HepG2 (cell line): ENCODE results near the gene SSC5D.

Experiments used
- POLR2A ChIP-seq, 2 experiments: IDR thresholded peaks; 2 replicates each; pipeline ENCODE4 v1.6.1; 2011; ENCODE audit warnings: low read depth in 2 of 2, low read length in 2 of 2, mild to moderate bottlenecking in 1 of 2, moderate library complexity in 1 of 2; ENCODE audit not compliant: insufficient read depth in 1 of 2
- ZNF121 ChIP-seq: sonication (generic); formaldehyde crosslinking; IDR thresholded peaks from 2 replicates; pipeline ENCODE4 v1.5.0; 2020; ENCODE audit warnings: mild to moderate bottlenecking, missing genetic modification reagents
- TF ChIP-seq, protein P1 (sequence below): sonication (generic); formaldehyde crosslinking; IDR thresholded peaks from 2 replicates; pipeline ENCODE4 v1.9.0; 2021; ENCODE audit warnings: missing genetic modification reagents, borderline replicate concordance
- TF ChIP-seq, protein P2 (sequence below): sonication (generic); formaldehyde crosslinking; IDR thresholded peaks from 2 replicates; pipeline ENCODE4 v1.5.0; 2020; ENCODE audit warnings: mild to moderate bottlenecking, missing genetic modification reagents, moderate library complexity

DNA sequence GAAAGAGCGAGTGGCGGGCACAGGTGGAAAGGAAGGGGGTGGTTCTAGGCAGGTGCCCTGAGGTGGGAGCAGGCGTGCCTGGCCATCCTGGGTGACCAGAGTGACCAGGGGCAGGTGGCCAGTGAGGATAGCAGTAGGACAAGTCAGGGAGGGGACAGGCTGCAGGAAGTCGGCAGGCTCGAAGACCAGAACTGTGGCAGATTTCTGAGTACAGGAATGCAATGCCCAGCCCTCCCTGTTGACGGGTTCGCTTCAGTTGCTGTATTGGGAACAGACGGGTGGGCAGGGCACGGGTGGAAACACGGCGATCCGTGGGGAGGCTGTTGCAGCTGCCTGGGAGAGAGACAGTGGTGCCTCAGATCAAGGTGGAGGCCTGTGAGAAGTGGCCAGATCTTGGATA lies 9.9 kb upstream of the SSC5D start:
- TF ChIP-seq POLR2A (IDR thresholded peaks at IDR 0.05; ENCODE audit: insufficient read depth in 1 of 2, low read depth in 2 of 2, low read length in 2 of 2) (no peak), ZNF121 (CRISPR knock-in tag) (no peak)
- TF ChIP-seq, protein P1, sequence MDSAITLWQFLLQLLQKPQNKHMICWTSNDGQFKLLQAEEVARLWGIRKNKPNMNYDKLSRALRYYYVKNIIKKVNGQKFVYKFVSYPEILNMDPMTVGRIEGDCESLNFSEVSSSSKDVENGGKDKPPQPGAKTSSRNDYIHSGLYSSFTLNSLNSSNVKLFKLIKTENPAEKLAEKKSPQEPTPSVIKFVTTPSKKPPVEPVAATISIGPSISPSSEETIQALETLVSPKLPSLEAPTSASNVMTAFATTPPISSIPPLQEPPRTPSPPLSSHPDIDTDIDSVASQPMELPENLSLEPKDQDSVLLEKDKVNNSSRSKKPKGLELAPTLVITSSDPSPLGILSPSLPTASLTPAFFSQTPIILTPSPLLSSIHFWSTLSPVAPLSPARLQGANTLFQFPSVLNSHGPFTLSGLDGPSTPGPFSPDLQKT = no peak
- TF ChIP-seq, protein P2, sequence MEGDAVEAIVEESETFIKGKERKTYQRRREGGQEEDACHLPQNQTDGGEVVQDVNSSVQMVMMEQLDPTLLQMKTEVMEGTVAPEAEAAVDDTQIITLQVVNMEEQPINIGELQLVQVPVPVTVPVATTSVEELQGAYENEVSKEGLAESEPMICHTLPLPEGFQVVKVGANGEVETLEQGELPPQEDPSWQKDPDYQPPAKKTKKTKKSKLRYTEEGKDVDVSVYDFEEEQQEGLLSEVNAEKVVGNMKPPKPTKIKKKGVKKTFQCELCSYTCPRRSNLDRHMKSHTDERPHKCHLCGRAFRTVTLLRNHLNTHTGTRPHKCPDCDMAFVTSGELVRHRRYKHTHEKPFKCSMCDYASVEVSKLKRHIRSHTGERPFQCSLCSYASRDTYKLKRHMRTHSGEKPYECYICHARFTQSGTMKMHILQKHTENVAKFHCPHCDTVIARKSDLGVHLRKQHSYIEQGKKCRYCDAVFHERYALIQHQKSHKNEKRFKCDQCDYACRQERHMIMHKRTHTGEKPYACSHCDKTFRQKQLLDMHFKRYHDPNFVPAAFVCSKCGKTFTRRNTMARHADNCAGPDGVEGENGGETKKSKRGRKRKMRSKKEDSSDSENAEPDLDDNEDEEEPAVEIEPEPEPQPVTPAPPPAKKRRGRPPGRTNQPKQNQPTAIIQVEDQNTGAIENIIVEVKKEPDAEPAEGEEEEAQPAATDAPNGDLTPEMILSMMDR (CRISPR knock-in tag) = no peak
